Uterus (tissue), 4 donors: ENCODE measurements around the gene SPIRE2. TPM values are rescaled to one million over a fixed set of nuclear protein-coding genes. Genes with fewer than 3 reads are reported as not detected.
"Not testable (repeated sequence)": the region's sequence is repeated elsewhere in the genome, so short reads cannot be mapped to it uniquely, and the experiment has no call there.

Experiments used
- DNase-seq, 2 donors: peaks; one replicate each; pipeline ENCODE4 v3.0.0-alpha.2; 2019 to 2020
- H3K27ac ChIP-seq, 2 donors: fragments of 200-600 bp; sonication (generic); 1 replicate in 1 of 2; 2 replicates in 1 of 2; pipeline ENCODE4 v1.5.1; 2016 to 2018
- H3K27me3 ChIP-seq, 2 donors: fragments of 200-600 bp; sonication (generic); one replicate each; pipeline ENCODE4 v1.5.1; 2018 to 2019; ENCODE audit warnings: control low read depth in 1 of 2
- H3K36me3 ChIP-seq, 2 donors: fragments of 200-600 bp; sonication (generic); one replicate each; pipeline ENCODE4 v1.5.1; 2019; ENCODE audit warnings: control low read depth in 1 of 2
- H3K4me1 ChIP-seq, 2 donors: fragments of 200-600 bp; sonication (generic); one replicate each; pipeline ENCODE4 v1.5.1; 2018 to 2019; ENCODE audit warnings: control low read depth in 1 of 2
- H3K4me3 ChIP-seq, 2 donors: fragments of 200-600 bp; sonication (generic); 1 replicate in 1 of 2; 2 replicates in 1 of 2; pipeline ENCODE4 v1.5.1; 2018 to 2019; ENCODE audit warnings: mild to moderate bottlenecking in 1 of 2
- H3K9me3 ChIP-seq, 2 donors: fragments of 200-600 bp; sonication (generic); one replicate each; pipeline ENCODE4 v1.5.1; 2019; ENCODE audit warnings: control low read depth in 1 of 2
- CTCF ChIP-seq, 4 experiments: fragments of 200-600 bp in 2 of 4; fragments of 450-650 bp in 2 of 4; sonication (generic) in 2 of 4; IDR thresholded peaks; one replicate each; pipeline ENCODE4 v1.5.1; 2016 to 2019; ENCODE audit warnings: antibody characterized with exemption in 4 of 4, mild to moderate bottlenecking in 2 of 4, moderate library complexity in 1 of 4
- POLR2A ChIP-seq, 2 donors: fragments of 450-650 bp; IDR thresholded peaks; one replicate each; pipeline ENCODE4 v1.6.1; 2016; ENCODE audit warnings: antibody characterized with exemption in 2 of 2, mild to moderate bottlenecking in 1 of 2, moderate library complexity in 1 of 2
- intact Hi-C: fragments of 100-400 bp; cut with DNase I; formaldehyde crosslinking; loops from one replicate; pipeline ENCODE4 v1.15.1; 2023; ENCODE audit warnings: low total_unique reads
- total RNA-seq, 4 donors: library from RNA; depleted of rRNA in 3 of 4; stranded (reverse); fragments of >200 nt in 3 of 4; gene quantifications; one replicate each; pipeline versions ENCODE4 v1.1.0 to v1.2.4, GENCODE V29; 2014 to 2023
- donor health status: DM: yes; HTN: yes; CAD: no.

SPIRE2 gene
- total RNA-seq, 4 donors from 2014 or later: 1.2 to 7.5 (median 3.3) TPM

GRCh38 chr16:89873109-89873971, 45.1 kb downstream of the SPIRE2 start, which contains the start of gene TCF25:
Gene TCF25 (plus strand): TSS chr16:89873592. CDS start chr16:89873668, 76 bp downstream.
- Histone ChIP-seq H3K4me3 (peak within 1 kb of the TSS; percentile 88 to 100), H3K9me3 (no peaks in the 10 kb centered on the region), H3K27me3 (no peaks in the 10 kb centered on the region), H3K27ac (peak within 1 kb of the TSS; percentile 100), H3K4me1 (peaks cover 0 to 12% of the 10 kb centered on the region in 2 donors), H3K36me3 (no peaks in the 10 kb centered on the region)
- DNase-seq: peak; percentile 75 to 86
- no peak for TF ChIP-seq CTCF (IDR thresholded peaks at IDR 0.05)
- TF ChIP-seq POLR2A (IDR thresholded peaks at IDR 0.05): peak; percentile 83 to 89
- intact Hi-C loops: no loop called here

- Histone ChIP-seq H3K4me3 (peak overlapping the region; percentile 88 to 100), H3K9me3 (no peaks in the 10 kb centered on the region), H3K27me3 (no peaks in the 10 kb centered on the region), H3K36me3 (no peaks in the 10 kb centered on the region), H3K27ac (peak overlapping the region; percentile 100), H3K4me1 (peaks cover 0 to 12% of the 10 kb centered on the region in 2 donors)
- intact Hi-C loops: no loop called here
- peak; percentile 95 to 97 for DNase-seq
- TF ChIP-seq POLR2A (IDR thresholded peaks at IDR 0.05): no peak
- TF ChIP-seq CTCF (IDR thresholded peaks at IDR 0.05): no peak
These were observed 45.9 kb downstream of the SPIRE2 start for GRCh38 chr16:89873972-89874689.

- H3K27me3 ChIP-seq, H3K9me3 ChIP-seq, H3K4me3 ChIP-seq, H3K27ac ChIP-seq, H3K36me3 ChIP-seq, DNase-seq, intact Hi-C loops, H3K4me1 ChIP-seq: not testable (repeated sequence)
These were observed 50.8 kb downstream of the SPIRE2 start for GRCh38 chr16:89879123-89879522.

- TF ChIP-seq CTCF (IDR thresholded peaks at IDR 0.05) (no peak), POLR2A (IDR thresholded peaks at IDR 0.05) (no peak)
- no peaks in the 10 kb centered on the region for H3K9me3 ChIP-seq
- DNase-seq: no peak
- intact Hi-C loops: no loop called here
- H3K27me3 ChIP-seq: no peaks in the 10 kb centered on the region
- H3K36me3 ChIP-seq: no peaks in the 10 kb centered on the region
- H3K4me3 ChIP-seq: no peak overlapping the region
- H3K4me1 ChIP-seq: no peaks in the 10 kb centered on the region
- no peak overlapping the region for H3K27ac ChIP-seq
These were observed 52.4 kb downstream of the SPIRE2 start for GRCh38 chr16:89880477-89881367.

GRCh38 chr16:89881368-89881730, 53.1 kb downstream of the SPIRE2 start:
- H3K4me1 ChIP-seq: no peaks in the 10 kb centered on the region
- no peak for TF ChIP-seq CTCF (IDR thresholded peaks at IDR 0.05)
- TF ChIP-seq POLR2A (IDR thresholded peaks at IDR 0.05): no peak
- H3K9me3 ChIP-seq: no peaks in the 10 kb centered on the region
- H3K36me3 ChIP-seq: no peaks in the 10 kb centered on the region
- DNase-seq: no peak
- H3K4me3 ChIP-seq: no peak overlapping the region
- H3K27ac ChIP-seq: no peak overlapping the region
- H3K27me3 ChIP-seq: no peaks in the 10 kb centered on the region
- intact Hi-C loops: no loop called here
